HG02885 (cell line): ENCODE results near the gene PPIF.
A peak's percentile ranks its signal among the peaks of the same experiment; 100 is the strongest.

Experiments used
- ATAC-seq: cut with Tn5 transposase; IDR thresholded peaks from one replicate; pipeline ENCODE4 v1.9.1; 2021; ENCODE audit warnings: mild to moderate bottlenecking; ENCODE audit not compliant: unreplicated experiment, poor library complexity

PPIF gene

GRCh38 chr10:79313320-79313719 is 33.9 kb upstream of the PPIF start:
- no peak for ATAC-seq

- ATAC-seq = no peak
Observed at GRCh38 chr10:79313911-79314439, 33.3 kb upstream of the PPIF start.

- ATAC-seq = no peak
Observed at GRCh38 chr10:79314761-79315601, 32.3 kb upstream of the PPIF start.

- ATAC-seq = no peak
Observed at GRCh38 chr10:79315602-79315920, 31.7 kb upstream of the PPIF start.

- peak; percentile 74 for ATAC-seq
Observed at GRCh38 chr10:79316671-79317431, 30.4 kb upstream of the PPIF start.

- no peak for ATAC-seq
Observed at GRCh38 chr10:79318369-79318768, 28.9 kb upstream of the PPIF start.

- no peak for ATAC-seq
Observed at GRCh38 chr10:79319115-79319771, 28.0 kb upstream of the PPIF start.

- ATAC-seq = no peak
Observed at GRCh38 chr10:79320316-79320715, 27.0 kb upstream of the PPIF start.

- no peak for ATAC-seq
Observed at GRCh38 chr10:79320820-79321493, 26.3 kb upstream of the PPIF start.

GRCh38 chr10:79321494-79321882 is 25.8 kb upstream of the PPIF start:
- ATAC-seq = no peak

GRCh38 chr10:79321951-79322350 is 25.3 kb upstream of the PPIF start:
- no peak for ATAC-seq

- ATAC-seq = peak; percentile 53
Observed at GRCh38 chr10:79322616-79323543, 24.4 kb upstream of the PPIF start.

GRCh38 chr10:79323602-79324001 is 23.7 kb upstream of the PPIF start:
- no peak for ATAC-seq

- ATAC-seq = no peak
Observed at GRCh38 chr10:79324032-79324695, 23.1 kb upstream of the PPIF start.

- no peak for ATAC-seq
Observed at GRCh38 chr10:79326361-79327089, 20.7 kb upstream of the PPIF start.

GRCh38 chr10:79327090-79327457 is 20.2 kb upstream of the PPIF start:
- ATAC-seq = peak; percentile 60

- no peak for ATAC-seq
Observed at GRCh38 chr10:79328147-79328701, 19.0 kb upstream of the PPIF start.
